GM18861 (cell line): ENCODE results near the gene DDX28.
A peak's percentile ranks its signal among the peaks of the same experiment; 100 is the strongest.
"Not testable (repeated sequence)": the region's sequence is repeated elsewhere in the genome, so short reads cannot be mapped to it uniquely, and the experiment has no call there.

Experiments used
- ATAC-seq: cut with Tn5 transposase; IDR thresholded peaks from one replicate; pipeline ENCODE4 v1.9.1; 2021; ENCODE audit not compliant: unreplicated experiment

The DDX28 gene

DNA sequence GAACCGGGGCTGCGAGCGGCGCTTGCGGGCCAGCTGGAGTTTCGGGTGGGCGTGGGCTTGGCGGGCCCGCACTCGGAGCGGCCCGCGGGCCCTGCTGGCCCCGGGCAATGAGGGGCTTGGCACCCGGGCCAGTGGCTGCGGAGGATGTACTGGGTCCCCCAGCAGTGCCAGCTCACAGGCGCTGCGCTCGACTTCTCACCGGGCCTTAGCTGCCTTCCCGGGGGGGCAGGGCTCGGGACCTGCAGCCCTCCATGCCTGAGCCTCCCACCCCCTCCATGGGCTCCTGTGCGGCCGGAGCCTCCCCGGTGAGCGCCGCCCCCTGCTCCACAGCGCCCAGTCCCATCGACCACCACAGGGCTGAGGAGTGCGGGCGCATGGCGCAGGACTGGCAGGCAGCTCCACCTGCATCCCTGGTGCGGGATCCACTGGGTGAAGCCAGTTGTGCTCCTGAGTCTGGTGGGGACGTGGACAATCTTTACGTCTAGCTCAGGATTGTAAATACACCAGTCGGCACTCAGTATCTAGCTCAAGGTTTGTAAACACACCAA, 24.7 kb downstream of the DDX28 start:
- not testable (repeated sequence) for ATAC-seq

DNA sequence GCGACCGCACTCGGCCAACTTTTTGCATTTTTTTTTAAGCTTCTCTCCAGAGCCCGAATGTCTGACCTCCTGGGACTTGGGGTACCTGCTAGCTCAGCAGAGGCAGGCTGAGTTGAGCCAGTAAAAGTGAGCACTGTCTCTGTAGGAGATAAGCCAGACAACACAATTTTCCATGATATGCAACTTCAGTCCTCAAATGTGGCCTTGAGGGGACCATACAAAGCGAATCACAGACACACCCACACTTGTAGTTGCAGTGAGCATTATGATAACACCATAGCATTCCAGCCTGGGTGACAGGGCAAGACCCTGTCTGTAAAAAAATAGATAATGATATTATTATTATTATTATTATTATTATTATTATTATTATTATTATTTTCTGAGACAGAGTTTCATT, 26.4 kb downstream of the DDX28 start:
- no peak for ATAC-seq

DNA sequence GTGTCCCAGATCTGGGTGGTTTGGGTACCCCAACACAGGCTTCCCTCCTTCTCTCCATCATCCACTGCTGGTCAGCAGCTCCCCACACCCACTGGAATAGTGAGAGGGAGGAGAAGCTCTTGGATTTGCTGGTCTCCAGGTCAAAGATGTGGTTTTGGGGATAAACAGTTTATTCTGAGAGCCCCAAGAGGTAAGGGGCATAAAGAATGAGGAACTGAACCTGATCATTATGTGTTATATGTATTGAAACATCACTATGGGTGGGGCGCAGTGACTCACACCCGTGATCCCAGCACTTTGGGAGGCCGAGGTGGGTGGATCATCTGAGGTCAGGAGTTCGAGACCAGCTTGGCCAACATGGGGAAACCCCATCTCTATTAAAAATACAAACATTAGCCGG, 27.6 kb downstream of the DDX28 start:
- no peak for ATAC-seq

GRCh38 chr16:67994040-67994408, 29.0 kb downstream of the DDX28 start:
- not testable (repeated sequence) for ATAC-seq

GRCh38 chr16:67993207-67994039, 29.6 kb downstream of the DDX28 start:
- ATAC-seq, result peak; percentile 57

DNA sequence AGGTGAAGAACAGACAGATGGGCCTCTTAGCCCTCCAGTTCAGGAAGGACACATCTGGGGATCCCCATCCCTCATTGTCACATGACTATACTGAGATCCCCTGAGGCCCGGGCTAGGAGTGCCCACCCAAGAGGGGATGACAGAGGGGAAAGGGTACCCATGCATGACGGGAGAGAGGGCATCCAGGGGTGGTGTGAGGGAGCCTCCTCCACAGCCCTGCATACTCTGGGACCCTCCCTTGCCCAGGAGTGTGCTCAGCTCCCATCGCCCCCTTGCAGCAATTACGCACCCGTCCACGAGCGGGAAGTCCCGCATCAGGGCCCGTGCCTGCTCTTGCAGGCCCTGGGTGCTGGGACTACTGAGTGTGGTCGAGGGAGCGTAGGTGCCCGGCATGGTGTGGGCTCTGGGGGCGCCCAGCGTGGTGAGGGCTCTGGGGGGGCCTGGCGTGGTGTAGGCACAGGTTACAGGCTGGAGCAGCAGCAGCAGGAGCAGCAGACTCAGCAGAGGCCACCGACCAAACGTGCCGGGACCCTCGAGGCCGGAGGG, 30.3 kb downstream of the DDX28 start:
- ATAC-seq, result no peak

- no peak for ATAC-seq
These were observed 33.0 kb downstream of the DDX28 start for GRCh38 chr16:67990018-67990386.

- ATAC-seq, result no peak
These were observed 33.6 kb downstream of the DDX28 start for GRCh38 chr16:67989322-67990017.

DNA sequence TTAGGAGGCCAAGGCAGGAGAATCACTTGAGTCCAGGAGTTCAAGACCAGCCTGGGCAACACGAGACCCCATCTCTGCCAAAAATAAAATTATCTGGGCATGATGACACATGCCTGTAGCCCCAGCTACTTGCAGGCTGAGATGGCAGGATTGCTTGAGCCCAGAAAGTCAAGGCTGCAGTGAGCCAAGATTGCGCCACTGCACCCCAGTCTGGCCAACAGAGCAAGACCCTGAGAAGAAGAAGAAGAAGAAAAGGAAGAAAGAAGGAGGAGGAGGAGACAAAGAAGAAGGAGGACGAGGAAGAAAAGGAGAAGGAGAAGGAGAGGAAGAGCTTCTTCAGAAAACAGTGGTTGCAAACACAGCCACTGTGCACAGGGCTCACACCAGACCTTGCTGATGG, 34.4 kb downstream of the DDX28 start:
- no peak for ATAC-seq

DNA sequence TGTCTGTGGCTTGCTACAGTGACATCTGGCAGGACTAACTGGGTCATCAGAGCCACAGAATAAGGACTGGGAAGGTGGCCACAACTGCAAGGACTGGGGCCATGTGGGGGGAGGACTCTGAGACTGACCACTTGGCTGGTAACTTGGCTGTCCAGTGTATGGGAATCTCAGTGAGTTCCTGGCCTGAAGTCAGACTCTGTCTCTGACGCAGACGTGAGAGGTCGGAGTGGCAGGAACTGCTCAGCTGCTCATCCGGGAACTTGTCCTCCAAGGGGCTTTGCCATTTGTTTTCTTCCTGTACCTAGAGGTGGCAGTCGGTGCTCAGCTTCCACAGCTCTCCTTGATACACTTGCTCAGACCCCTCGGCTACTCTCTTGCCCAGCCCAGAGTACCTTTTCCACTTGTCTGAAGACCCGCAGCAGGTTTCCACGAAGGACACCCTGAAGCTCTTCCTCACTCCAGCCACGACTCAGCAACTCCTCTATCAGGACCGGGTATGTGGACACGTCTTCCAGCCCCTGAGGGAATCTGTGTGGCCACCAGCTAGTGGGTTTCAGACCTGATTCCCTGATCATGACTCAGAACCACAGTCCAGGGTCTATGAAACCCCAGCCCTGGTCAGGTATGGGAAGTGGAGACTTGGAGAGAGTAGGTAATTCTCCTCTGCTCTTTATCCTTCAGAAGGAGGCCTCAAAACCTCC, 35.4 kb downstream of the DDX28 start:
- ATAC-seq, result no peak

DNA sequence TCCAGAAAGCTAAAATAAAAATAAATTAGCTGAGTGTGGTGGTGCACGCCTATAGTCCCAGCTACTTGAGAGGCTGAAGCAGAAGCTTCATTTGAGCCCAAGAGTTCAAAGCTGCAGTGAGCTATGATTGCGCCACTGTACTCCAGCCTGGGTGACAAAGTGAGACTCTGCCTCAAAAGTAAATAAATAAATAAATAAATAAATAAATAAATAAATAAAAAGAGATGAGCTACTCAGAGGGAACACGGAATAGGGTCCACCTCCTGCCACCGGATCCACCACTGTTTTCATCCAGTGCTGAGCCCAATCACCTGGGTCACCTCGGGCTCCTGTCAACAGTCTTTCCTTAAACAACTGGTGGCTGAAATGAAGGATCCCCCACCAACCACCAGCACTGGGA, 36.1 kb downstream of the DDX28 start:
- no peak for ATAC-seq

DNA sequence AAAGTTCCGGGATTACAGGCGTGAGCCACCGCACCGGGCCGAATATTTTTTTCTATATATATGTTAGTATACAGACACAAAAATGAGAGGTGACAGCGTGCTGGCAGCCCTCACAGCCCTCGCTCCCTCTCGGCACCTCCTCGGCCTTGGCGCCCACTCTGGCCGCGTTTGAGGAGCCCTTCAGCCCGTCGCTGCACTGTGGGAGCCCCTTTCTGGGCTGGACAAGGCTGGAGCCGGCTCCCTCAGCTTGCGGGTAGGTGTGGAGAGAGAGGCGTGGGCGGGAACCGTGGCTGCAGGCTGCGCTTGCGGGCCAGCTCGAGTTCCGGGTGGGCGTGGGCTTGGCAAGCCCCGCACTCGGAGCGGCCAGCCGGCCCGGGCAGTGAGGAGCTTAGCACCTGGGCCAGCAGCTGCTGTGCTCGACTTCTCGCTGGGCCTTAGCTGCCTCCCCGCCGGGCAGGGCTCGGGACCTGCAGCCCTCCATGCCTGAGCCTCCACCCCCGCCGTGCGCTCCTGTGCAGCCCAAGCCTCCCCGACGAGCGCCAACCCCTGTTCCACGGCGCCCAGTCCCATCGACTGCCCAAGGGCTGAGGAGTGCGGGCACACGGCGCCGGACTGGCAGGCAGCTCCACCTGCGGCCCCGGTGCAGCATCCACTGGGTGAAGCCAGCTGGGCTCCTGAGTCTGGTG, 40.9 kb downstream of the DDX28 start:
- no peak for ATAC-seq

- no peak for ATAC-seq
These were observed 42.9 kb downstream of the DDX28 start, which contains the start of gene DPEP3 for GRCh38 chr16:67979955-67980678. Gene DPEP3, minus strand, starts transcription at chr16:67980499. Its CDS starts 119 bp downstream, at chr16:67980380.

- ATAC-seq, result no peak
These were observed 45.4 kb downstream of the DDX28 start for GRCh38 chr16:67977469-67978227.

GRCh38 chr16:67977005-67977404, 46.0 kb downstream of the DDX28 start:
- no peak for ATAC-seq

GRCh38 chr16:67976205-67976604, 46.8 kb downstream of the DDX28 start:
- no peak for ATAC-seq

GRCh38 chr16:67975321-67976105, 47.5 kb downstream of the DDX28 start:
- ATAC-seq, result no peak

DNA sequence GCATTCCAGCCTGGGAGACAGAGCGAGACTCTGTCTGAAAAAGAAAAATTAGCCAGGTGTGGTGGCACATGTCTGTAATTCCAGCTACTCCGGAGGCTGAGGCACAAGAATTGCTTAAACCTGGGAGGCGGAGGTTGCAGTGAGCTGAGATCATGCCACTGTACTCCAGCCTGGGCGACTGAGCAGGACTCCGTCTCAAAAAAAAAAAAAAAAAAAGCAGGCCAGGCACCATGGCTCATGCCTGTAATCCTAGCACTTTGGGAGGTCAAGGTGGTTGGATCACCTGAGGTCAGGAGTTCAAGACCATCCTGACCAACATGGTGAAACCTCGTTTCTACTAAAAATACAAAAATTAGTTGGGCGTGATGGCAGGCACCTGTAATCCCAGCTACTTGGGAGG, 50.7 kb downstream of the DDX28 start:
- ATAC-seq, result not testable (repeated sequence)
